PC-3 (cell line): Measurements from ENCODE around the gene ELMOD1. TPM values are rescaled to one million over a fixed set of nuclear protein-coding genes. Genes with fewer than 3 reads are reported as not detected.
"Not testable (repeated sequence)": the region's sequence is repeated elsewhere in the genome, so short reads cannot be mapped to it uniquely, and the experiment has no call there.

ENCODE experiments used
- ATAC-seq: fragments of 200-7000 bp; cut with Tn5 transposase; 2 replicates; pipeline ENCODE4 v1.9.1; 2020; ENCODE audit warnings: mild to moderate bottlenecking, moderate library complexity
- BruUV-seq: library from RNA; stranded (reverse); fragments of 400-500 nt; replicated peaks from 2 replicates; lab custom pipeline; 2021; lab: Mats Ljungman, UMichigan
- CTCF ChIA-PET: fragments of 300-600 bp; sonication (Branson Sonifier 250); formaldehyde crosslinking; loops from one replicate; lab custom pipeline; 2022; ENCODE audit warnings: antibody characterized with exemption; lab: Charles Lee
- POLR2A ChIA-PET: fragments of 300-600 bp; sonication (Branson Sonifier 250); formaldehyde crosslinking; loops from one replicate; lab custom pipeline; 2022; ENCODE audit warnings: antibody characterized with exemption; ENCODE audit not compliant: unreplicated experiment; lab: Charles Lee
- DNase-seq: peaks from one replicate; pipeline ENCODE4 v3.0.0-alpha.2; 2015
- H2AFZ ChIP-seq: fragments of 300-600 bp; sonication (generic); 2 replicates; pipeline ENCODE4 v1.6.0; 2016; ENCODE audit warnings: antibody characterized with exemption, low read length
- H3F3A ChIP-seq: fragments of 300-600 bp; sonication (generic); one replicate; pipeline ENCODE4 v1.6.0; 2017; ENCODE audit warnings: antibody characterized with exemption, low read length, control low read depth, mild to moderate bottlenecking; ENCODE audit not compliant: unreplicated experiment
- H3K27ac ChIP-seq: fragments of 300-600 bp; sonication (generic); 2 replicates; pipeline ENCODE4 v1.5.1; 2016; ENCODE audit warnings: mild to moderate bottlenecking, low read length
- H3K27me3 ChIP-seq: fragments of 300-600 bp; sonication (generic); 2 replicates; pipeline ENCODE4 v1.6.1; 2016; ENCODE audit warnings: low read length, mixed read lengths
- H3K36me3 ChIP-seq: fragments of 300-600 bp; sonication (generic); 2 replicates; pipeline ENCODE4 v1.6.1; 2016; ENCODE audit warnings: low read depth, mixed run types, low read length, mixed read lengths
- H3K4me1 ChIP-seq: fragments of 300-600 bp; sonication (generic); 2 replicates; pipeline ENCODE4 v1.5.1; 2016; ENCODE audit warnings: low read length; ENCODE audit not compliant: insufficient read depth
- H3K4me2 ChIP-seq: fragments of 300-600 bp; sonication (generic); 2 replicates; pipeline ENCODE4 v1.6.0; 2016; ENCODE audit warnings: low read length
- H3K4me3 ChIP-seq: fragments of 300-600 bp; sonication (generic); 2 replicates; pipeline ENCODE4 v1.5.1; 2016; ENCODE audit warnings: mild to moderate bottlenecking, low read length, mixed read lengths
- H3K79me2 ChIP-seq: fragments of 300-600 bp; sonication (generic); 2 replicates; pipeline ENCODE4 v1.6.1; 2017; ENCODE audit warnings: low read length, mixed read lengths
- H3K9ac ChIP-seq: fragments of 300-600 bp; sonication (generic); 2 replicates; pipeline ENCODE4 v1.6.0; 2016; ENCODE audit warnings: mild to moderate bottlenecking, low read length
- H3K9me2 ChIP-seq: fragments of 300-600 bp; sonication (generic); replicated peaks from 2 replicates; pipeline ENCODE4 v1.6.1; 2016; ENCODE audit warnings: mixed run types, low read length, mixed read lengths
- H3K9me3 ChIP-seq: fragments of 300-600 bp; sonication (generic); 2 replicates; pipeline ENCODE4 v1.6.1; 2016; ENCODE audit warnings: low read length, mixed read lengths
- H4K20me1 ChIP-seq: fragments of 300-600 bp; sonication (generic); 2 replicates; pipeline ENCODE4 v1.6.1; 2016; ENCODE audit warnings: low read length, mixed read lengths
- CTCF ChIP-seq: fragments of 300-600 bp; sonication (generic); conservative IDR thresholded peaks from 2 replicates; pipeline ENCODE4 v1.5.1; 2017; ENCODE audit warnings: antibody characterized with exemption, low read depth, mild to moderate bottlenecking, low read length
- EZH2 ChIP-seq: fragments of 300-600 bp; sonication (generic); IDR thresholded peaks from one replicate; pipeline ENCODE4 v1.6.1; 2017; ENCODE audit warnings: antibody characterized with exemption, mild to moderate bottlenecking, low read length; ENCODE audit not compliant: unreplicated experiment
- EZH2phosphoT487 ChIP-seq: fragments of 300-600 bp; sonication (generic); IDR thresholded peaks from 2 replicates; pipeline ENCODE4 v1.6.1; 2018; ENCODE audit warnings: mild to moderate bottlenecking, antibody characterized with exemption, low read length, borderline replicate concordance
- intact Hi-C: fragments of 100-400 bp; cut with micrococcal nuclease; formaldehyde crosslinking; loops from 2 replicates; pipeline ENCODE4 v1.9.0; 2023
- total RNA-seq: library from RNA; depleted of rRNA; stranded (reverse); fragments of >200 nt; gene quantifications from 2 replicates; pipeline ENCODE4 v1.2.3, GENCODE V29; 2014

Gene ELMOD1
- total RNA-seq, 1 experiment from 2014 or later, result not detected

- H3K4me2 ChIP-seq, H3K9me3 ChIP-seq, H3K36me3 ChIP-seq, H3K27ac ChIP-seq, H2AFZ ChIP-seq, POLR2A ChIA-PET, H3K27me3 ChIP-seq, H3F3A ChIP-seq, H3K9me2 ChIP-seq, BruUV-seq, H3K4me1 ChIP-seq, H4K20me1 ChIP-seq, H3K79me2 ChIP-seq, H3K9ac ChIP-seq, H3K4me3 ChIP-seq: not testable (repeated sequence)
- intact Hi-C loops, result loop anchor here (1.0 to 2.0 kb wide), 4 partner anchors 27 to 322 kb away; no protein-coding TSS in a partner anchor
- CTCF ChIA-PET, result interaction anchor here (1.3 kb wide), 1 partner anchor 113 kb away, joined by 5 read pairs; no protein-coding TSS in a partner anchor
- DNase-seq, result peak; percentile 87
- peak; percentile 76 for ATAC-seq
- TF ChIP-seq CTCF, result peak; percentile 96
These were observed 14.2 kb upstream of the ELMOD1 start for GRCh38 chr11:107576497-107577345.

GRCh38 chr11:107577346-107577711 is 13.6 kb upstream of the ELMOD1 start:
- Histone ChIP-seq H3K9me3 (no peaks in the 10 kb centered on the region), H3K27me3 (no peaks in the 10 kb centered on the region), H3K4me2 (no peak overlapping the region), H3K9ac (no peak overlapping the region), H4K20me1 (no peaks in the 10 kb centered on the region), H3F3A (no peaks in the 10 kb centered on the region), H3K36me3 (no peaks in the 10 kb centered on the region), H2AFZ (no peak overlapping the region), H3K27ac (no peak overlapping the region), H3K4me1 (no peaks in the 10 kb centered on the region), H3K79me2 (no peaks in the 10 kb centered on the region), H3K9me2 (no peaks in the 10 kb centered on the region), H3K4me3 (no peak overlapping the region)
- ATAC-seq (no peak), DNase-seq (no peak)
- CTCF ChIA-PET, result no interaction called here
- no TSS peak for BruUV-seq
- POLR2A ChIA-PET, result no interaction called here
- intact Hi-C loops, result loop anchor here (2.0 kb wide), 1 partner anchor 321 kb away; no protein-coding TSS in a partner anchor
- no peak for TF ChIP-seq CTCF
- no peak for TF ChIP-seq EZH2
- no peak for TF ChIP-seq EZH2phosphoT487

DNA sequence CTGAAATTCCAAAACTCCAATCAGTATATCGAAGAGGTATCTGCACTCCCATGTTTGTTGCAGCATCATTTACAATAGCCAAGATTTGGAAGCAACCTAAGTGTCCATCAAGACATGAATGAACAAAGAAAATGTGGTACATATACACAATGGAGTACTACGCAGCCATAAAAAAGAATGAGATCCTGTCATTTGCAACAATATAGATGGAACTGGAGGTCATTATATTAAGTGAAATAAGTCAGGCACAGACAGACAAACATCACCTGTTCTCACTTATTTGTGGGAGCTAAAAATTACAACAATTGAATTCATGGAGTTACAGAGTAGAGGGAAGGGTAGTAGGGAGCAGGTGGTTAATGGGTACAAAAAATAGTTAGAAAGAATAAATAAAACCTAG is 11.8 kb upstream of the ELMOD1 start:
- BruUV-seq, H3K27me3 ChIP-seq, CTCF ChIA-PET, DNase-seq, H4K20me1 ChIP-seq, ATAC-seq, H3K4me1 ChIP-seq, H3K4me3 ChIP-seq, H3K9ac ChIP-seq, H3K27ac ChIP-seq, H3K79me2 ChIP-seq, intact Hi-C loops, H3K9me2 ChIP-seq, H3K9me3 ChIP-seq, H2AFZ ChIP-seq, H3K4me2 ChIP-seq, POLR2A ChIA-PET, H3F3A ChIP-seq, H3K36me3 ChIP-seq: not testable (repeated sequence)
